ENCODE measurements around the gene FBXL20.
A peak's percentile ranks its signal among the peaks of the same experiment; 100 is the strongest.

- TF ChIP-seq CTCF (optimal IDR thresholded peaks at IDR 0.05 in 1 of 3, IDR thresholded peaks at IDR 0.05 in 1 of 3, conservative IDR thresholded peaks at IDR 0.05 in 1 of 3; ENCODE audit: extremely low read depth in 1 of 3, insufficient read depth in 2 of 3, low read length in 3 of 3) (peak; percentile 77 to 97 (median 86)), EZH2 (IDR thresholded peaks at IDR 0.05; ENCODE audit: low read length) (no peak)
Measured at GRCh38 chr17:39239640-39240314, 161.6 kb downstream of the FBXL20 start.
